Uterus (tissue), 4 donors: Measurements from ENCODE around the gene SNX12. TPM values are rescaled to one million over a fixed set of nuclear protein-coding genes. Genes with fewer than 3 reads are reported as not detected.

ENCODE experiments used
- DNase-seq, 2 donors: peaks; one replicate each; pipeline ENCODE4 v3.0.0-alpha.2; 2019 to 2020
- H3K27ac ChIP-seq, 2 donors: fragments of 200-600 bp; sonication (generic); 1 replicate in 1 of 2; 2 replicates in 1 of 2; pipeline ENCODE4 v1.5.1; 2016 to 2018
- H3K27me3 ChIP-seq, 2 donors: fragments of 200-600 bp; sonication (generic); one replicate each; pipeline ENCODE4 v1.5.1; 2018 to 2019; ENCODE audit warnings: control low read depth in 1 of 2
- H3K36me3 ChIP-seq, 2 donors: fragments of 200-600 bp; sonication (generic); one replicate each; pipeline ENCODE4 v1.5.1; 2019; ENCODE audit warnings: control low read depth in 1 of 2
- H3K4me1 ChIP-seq, 2 donors: fragments of 200-600 bp; sonication (generic); one replicate each; pipeline ENCODE4 v1.5.1; 2018 to 2019; ENCODE audit warnings: control low read depth in 1 of 2
- H3K4me3 ChIP-seq, 2 donors: fragments of 200-600 bp; sonication (generic); 1 replicate in 1 of 2; 2 replicates in 1 of 2; pipeline ENCODE4 v1.5.1; 2018 to 2019; ENCODE audit warnings: mild to moderate bottlenecking in 1 of 2
- H3K9me3 ChIP-seq, 2 donors: fragments of 200-600 bp; sonication (generic); one replicate each; pipeline ENCODE4 v1.5.1; 2019; ENCODE audit warnings: control low read depth in 1 of 2
- CTCF ChIP-seq, 4 experiments: fragments of 200-600 bp in 2 of 4; fragments of 450-650 bp in 2 of 4; sonication (generic) in 2 of 4; IDR thresholded peaks; one replicate each; pipeline ENCODE4 v1.5.1; 2016 to 2019; ENCODE audit warnings: antibody characterized with exemption in 4 of 4, mild to moderate bottlenecking in 2 of 4, moderate library complexity in 1 of 4
- POLR2A ChIP-seq, 2 donors: fragments of 450-650 bp; IDR thresholded peaks; one replicate each; pipeline ENCODE4 v1.6.1; 2016; ENCODE audit warnings: antibody characterized with exemption in 2 of 2, mild to moderate bottlenecking in 1 of 2, moderate library complexity in 1 of 2
- intact Hi-C: fragments of 100-400 bp; cut with DNase I; formaldehyde crosslinking; loops from one replicate; pipeline ENCODE4 v1.15.1; 2023; ENCODE audit warnings: low total_unique reads
- total RNA-seq, 4 donors: library from RNA; depleted of rRNA in 3 of 4; stranded (reverse); fragments of >200 nt in 3 of 4; gene quantifications; one replicate each; pipeline versions ENCODE4 v1.1.0 to v1.2.4, GENCODE V29; 2014 to 2023
- donor health status: DM: yes; HTN: yes; CAD: no.

SNX12 gene
- total RNA-seq, 4 donors from 2014 or later: 32.9 to 92.7 (median 68.0) TPM

- Histone ChIP-seq H3K9me3 (no peaks in the 10 kb centered on the region), H3K36me3 (no peaks in the 10 kb centered on the region), H3K4me1 (no peaks in the 10 kb centered on the region), H3K4me3 (peak overlapping the region; percentile 48 to 64), H3K27ac (peak overlapping the region; percentile 85 to 86), H3K27me3 (no peaks in the 10 kb centered on the region)
- intact Hi-C loops: loop anchor here (2.0 kb wide), 1 partner anchor 39 kb away; the partner anchor contains the start of gene CXorf65
- no peak for TF ChIP-seq POLR2A (IDR thresholded peaks at IDR 0.05)
- no peak for TF ChIP-seq CTCF (IDR thresholded peaks at IDR 0.05)
- DNase-seq: no peak
Measured at GRCh38 chrX:71067712-71068043, 456 bp downstream of the SNX12 start.

GRCh38 chrX:71067089-71067488, 1.0 kb downstream of the SNX12 start:
- peak overlapping the region; percentile 85 to 86 for H3K27ac ChIP-seq
- no peaks in the 10 kb centered on the region for H3K9me3 ChIP-seq
- TF ChIP-seq CTCF (IDR thresholded peaks at IDR 0.05): no peak
- no peak for TF ChIP-seq POLR2A (IDR thresholded peaks at IDR 0.05)
- no peak for DNase-seq
- intact Hi-C loops: loop anchor here (2.0 kb wide), 1 partner anchor 40 kb away; the partner anchor contains the start of gene CXorf65
- no peaks in the 10 kb centered on the region for H3K36me3 ChIP-seq
- peak overlapping the region; percentile 48 to 64 for H3K4me3 ChIP-seq
- H3K4me1 ChIP-seq: no peaks in the 10 kb centered on the region
- H3K27me3 ChIP-seq: no peaks in the 10 kb centered on the region

GRCh38 chrX:71060127-71060526, 8.0 kb downstream of the SNX12 start:
- no peak overlapping the region for H3K27ac ChIP-seq
- DNase-seq: no peak
- no peaks in the 10 kb centered on the region for H3K36me3 ChIP-seq
- H3K4me3 ChIP-seq: no peak overlapping the region
- TF ChIP-seq CTCF (IDR thresholded peaks at IDR 0.05) (no peak), POLR2A (IDR thresholded peaks at IDR 0.05) (no peak)
- intact Hi-C loops: no loop called here
- no peaks in the 10 kb centered on the region for H3K27me3 ChIP-seq
- no peaks in the 10 kb centered on the region for H3K9me3 ChIP-seq
- no peaks in the 10 kb centered on the region for H3K4me1 ChIP-seq

GRCh38 chrX:71057848-71058530, 10.1 kb downstream of the SNX12 start:
- intact Hi-C loops: no loop called here
- TF ChIP-seq POLR2A (IDR thresholded peaks at IDR 0.05): no peak
- TF ChIP-seq CTCF (IDR thresholded peaks at IDR 0.05): no peak

GRCh38 chrX:71056867-71057266, 11.3 kb downstream of the SNX12 start:
- Histone ChIP-seq H3K36me3 (no peaks in the 10 kb centered on the region), H3K4me3 (no peak overlapping the region), H3K27ac (no peak overlapping the region), H3K9me3 (no peaks in the 10 kb centered on the region), H3K4me1 (no peaks in the 10 kb centered on the region), H3K27me3 (no peaks in the 10 kb centered on the region)
- no peak for DNase-seq
- intact Hi-C loops: no loop called here
- TF ChIP-seq CTCF (IDR thresholded peaks at IDR 0.05) (no peak), POLR2A (IDR thresholded peaks at IDR 0.05) (no peak)

More at GRCh38 chrX:71057848-71058530, 10.1 kb downstream of the SNX12 start:
- Histone ChIP-seq H3K27ac (no peak overlapping the region), H3K4me1 (no peaks in the 10 kb centered on the region), H3K9me3 (no peaks in the 10 kb centered on the region), H3K36me3 (no peaks in the 10 kb centered on the region), H3K4me3 (no peak overlapping the region), H3K27me3 (no peaks in the 10 kb centered on the region)
- DNase-seq: no peak
